Measurements from ENCODE around the gene AAMP. TPM values are rescaled to one million over a fixed set of nuclear protein-coding genes. Genes with fewer than 3 reads are reported as not detected.

The AAMP gene
- total and polyA plus RNA-seq, 2 donors from 2014 or later, result 70.1 to 108 TPM

DNA sequence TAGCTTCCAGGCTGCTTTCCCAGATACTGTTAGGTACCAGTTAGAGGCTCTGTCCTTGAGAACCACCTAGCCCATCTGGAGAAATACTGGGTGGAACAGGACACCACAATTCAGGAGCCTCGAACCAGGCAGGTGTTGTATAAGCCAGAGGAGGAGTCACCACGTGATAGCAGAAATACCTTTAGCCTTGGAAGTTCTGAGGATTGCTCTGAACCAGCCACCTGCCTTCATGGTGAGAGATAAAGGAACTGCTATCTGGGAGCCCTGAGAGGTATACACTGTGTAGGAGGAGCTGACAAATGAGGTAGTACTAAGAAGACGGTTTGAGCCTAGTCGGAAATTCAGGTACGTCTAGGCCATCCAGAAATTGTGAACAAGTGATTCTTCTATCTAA is 16.7 kb downstream of the AAMP start:
- Histone ChIP-seq H3K9me3 (ENCODE audit: control insufficient read depth in 2 of 3, insufficient read depth in 1 of 3, low read length in 3 of 3) (no peaks in the 10 kb centered on the region), H3K4me3 (ENCODE audit: low read length in 3 of 3) (no peak overlapping the region), H3K27ac (ENCODE audit: low read depth in 2 of 2, low read length in 2 of 2) (no peak overlapping the region), H3K4me1 (ENCODE audit: control insufficient read depth in 2 of 3, insufficient read depth in 2 of 3, low read depth in 1 of 3, low read length in 3 of 3) (no peaks in the 10 kb centered on the region), H3K36me3 (ENCODE audit: control insufficient read depth in 2 of 3, insufficient read depth in 3 of 3, low read length in 3 of 3) (peaks cover 20 to 64% (median 45%) of the 10 kb centered on the region in 3 donors), H3K27me3 (ENCODE audit: control insufficient read depth, insufficient read depth, low read length) (no peaks in the 10 kb centered on the region), H3K9ac (ENCODE audit: low read length in 3 of 3) (no peak overlapping the region)
- no peak for FAIRE-seq
- DNase-seq, result no peak
- TF ChIP-seq CTCF (IDR thresholded peaks at IDR 0.05; ENCODE audit: borderline replicate concordance, extremely low read depth, insufficient read depth), result no peak
- intact Hi-C loops (cut with DNase I), result no loop called here

GRCh38 chr2:218252509-218253231 is 17.3 kb downstream of the AAMP start:
- H3K9ac ChIP-seq (ENCODE audit: low read length in 3 of 3), result no peak overlapping the region

DNA sequence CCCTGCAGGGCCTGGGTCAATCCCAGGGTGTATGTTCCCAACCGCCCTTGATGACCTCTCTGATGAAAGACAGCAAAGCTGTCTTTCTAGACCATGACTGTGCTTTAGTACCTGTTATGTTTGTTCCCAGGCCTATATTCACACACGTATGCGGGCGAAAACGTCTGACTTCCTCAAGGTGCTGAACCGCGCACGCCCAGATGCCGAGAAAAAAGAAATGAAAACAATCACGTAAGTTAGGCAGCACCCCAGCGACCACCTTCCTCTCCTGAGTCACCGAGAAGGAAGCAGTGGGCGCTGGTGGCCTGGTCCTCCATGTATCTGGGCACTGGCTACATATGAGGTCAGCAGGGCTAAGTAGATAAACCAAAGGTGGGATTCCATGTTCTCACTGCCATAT is 20.2 kb downstream of the AAMP start:
- no peaks in the 10 kb centered on the region for H3K4me1 ChIP-seq (ENCODE audit: control insufficient read depth in 2 of 3, insufficient read depth in 2 of 3, low read depth in 1 of 3, low read length in 3 of 3)
- intact Hi-C loops (cut with DNase I), result no loop called here
- no peaks in the 10 kb centered on the region for H3K9me3 ChIP-seq (ENCODE audit: control insufficient read depth in 2 of 3, insufficient read depth in 1 of 3, low read length in 3 of 3)
- DNase-seq (no peak), FAIRE-seq (no peak)
- H3K27ac ChIP-seq (ENCODE audit: low read depth in 2 of 2, low read length in 2 of 2), result no peak overlapping the region
- TF ChIP-seq CTCF (IDR thresholded peaks at IDR 0.05; ENCODE audit: borderline replicate concordance, extremely low read depth, insufficient read depth), result no peak
- peaks cover 28 to 80% (median 60%) of the 10 kb centered on the region in 3 donors for H3K36me3 ChIP-seq (ENCODE audit: control insufficient read depth in 2 of 3, insufficient read depth in 3 of 3, low read length in 3 of 3)
- H3K4me3 ChIP-seq (ENCODE audit: low read length in 3 of 3), result no peak overlapping the region
- H3K27me3 ChIP-seq (ENCODE audit: control insufficient read depth, insufficient read depth, low read length), result no peaks in the 10 kb centered on the region
- no peak overlapping the region for H3K9ac ChIP-seq (ENCODE audit: low read length in 3 of 3)

More at GRCh38 chr2:218252509-218253231, 17.3 kb downstream of the AAMP start:
- Histone ChIP-seq H3K27ac (ENCODE audit: low read depth in 2 of 2, low read length in 2 of 2) (no peak overlapping the region), H3K9me3 (ENCODE audit: control insufficient read depth in 2 of 3, insufficient read depth in 1 of 3, low read length in 3 of 3) (no peaks in the 10 kb centered on the region), H3K4me3 (ENCODE audit: low read length in 3 of 3) (no peak overlapping the region), H3K36me3 (ENCODE audit: control insufficient read depth in 2 of 3, insufficient read depth in 3 of 3, low read length in 3 of 3) (peaks cover 22 to 68% (median 50%) of the 10 kb centered on the region in 3 donors), H3K4me1 (ENCODE audit: control insufficient read depth in 2 of 3, insufficient read depth in 2 of 3, low read depth in 1 of 3, low read length in 3 of 3) (no peaks in the 10 kb centered on the region), H3K27me3 (ENCODE audit: control insufficient read depth, insufficient read depth, low read length) (no peaks in the 10 kb centered on the region)
- no peak for TF ChIP-seq CTCF (IDR thresholded peaks at IDR 0.05; ENCODE audit: borderline replicate concordance, extremely low read depth, insufficient read depth)
- no peak for FAIRE-seq
- no peak for DNase-seq
- intact Hi-C loops (cut with DNase I), result no loop called here
